Activated T-helper 2 cell treated with anti-CD3 and anti-CD28 coated beads, Interferon-gamma antibody, Interleukin-2, Interleukin-4, amounts not matched to agents 10 μg/mL and 5 μg/mL and 100 μg/mL, durations not matched to agents 14 hours and 24 hours and 36 hours (primary cell): ENCODE results near the gene GSE1. TPM values are rescaled to one million over a fixed set of nuclear protein-coding genes. Genes with fewer than 3 reads are reported as not detected.

Experiments used
- DNase-seq: peaks from one replicate; pipeline ENCODE4 v3.0.0; 2021; ENCODE audit warnings: low spot score
- H3K27ac Mint-ChIP-seq: one replicate; pipeline ENCODE4 v1.8.0; 2021; ENCODE audit warnings: mixed read lengths
- H3K27me3 Mint-ChIP-seq: one replicate; pipeline ENCODE4 v1.8.0; 2021; ENCODE audit warnings: low read depth, mixed read lengths
- H3K36me3 Mint-ChIP-seq: one replicate; pipeline ENCODE4 v1.8.0; 2021; ENCODE audit warnings: low read depth, mixed read lengths
- H3K4me1 Mint-ChIP-seq: one replicate; pipeline ENCODE4 v1.8.0; 2021; ENCODE audit warnings: low read depth, mixed read lengths
- H3K4me3 Mint-ChIP-seq: one replicate; pipeline ENCODE4 v1.8.0; 2021; ENCODE audit warnings: low read depth, mild to moderate bottlenecking, moderate library complexity, mixed read lengths
- H3K9me3 Mint-ChIP-seq: one replicate; pipeline ENCODE4 v1.8.0; 2021; ENCODE audit warnings: mixed read lengths
- intact Hi-C: fragments of 100-400 bp; cut with micrococcal nuclease; formaldehyde crosslinking; loops from one replicate; pipeline ENCODE4 v1.15.1; 2023
- total RNA-seq: library from RNA; stranded (reverse); gene quantifications from 2 replicates; pipeline ENCODE4 v1.2.3, GENCODE V29; 2022

Gene GSE1
- total RNA-seq, 1 donor from 2014 or later: 37.2 TPM

DNA sequence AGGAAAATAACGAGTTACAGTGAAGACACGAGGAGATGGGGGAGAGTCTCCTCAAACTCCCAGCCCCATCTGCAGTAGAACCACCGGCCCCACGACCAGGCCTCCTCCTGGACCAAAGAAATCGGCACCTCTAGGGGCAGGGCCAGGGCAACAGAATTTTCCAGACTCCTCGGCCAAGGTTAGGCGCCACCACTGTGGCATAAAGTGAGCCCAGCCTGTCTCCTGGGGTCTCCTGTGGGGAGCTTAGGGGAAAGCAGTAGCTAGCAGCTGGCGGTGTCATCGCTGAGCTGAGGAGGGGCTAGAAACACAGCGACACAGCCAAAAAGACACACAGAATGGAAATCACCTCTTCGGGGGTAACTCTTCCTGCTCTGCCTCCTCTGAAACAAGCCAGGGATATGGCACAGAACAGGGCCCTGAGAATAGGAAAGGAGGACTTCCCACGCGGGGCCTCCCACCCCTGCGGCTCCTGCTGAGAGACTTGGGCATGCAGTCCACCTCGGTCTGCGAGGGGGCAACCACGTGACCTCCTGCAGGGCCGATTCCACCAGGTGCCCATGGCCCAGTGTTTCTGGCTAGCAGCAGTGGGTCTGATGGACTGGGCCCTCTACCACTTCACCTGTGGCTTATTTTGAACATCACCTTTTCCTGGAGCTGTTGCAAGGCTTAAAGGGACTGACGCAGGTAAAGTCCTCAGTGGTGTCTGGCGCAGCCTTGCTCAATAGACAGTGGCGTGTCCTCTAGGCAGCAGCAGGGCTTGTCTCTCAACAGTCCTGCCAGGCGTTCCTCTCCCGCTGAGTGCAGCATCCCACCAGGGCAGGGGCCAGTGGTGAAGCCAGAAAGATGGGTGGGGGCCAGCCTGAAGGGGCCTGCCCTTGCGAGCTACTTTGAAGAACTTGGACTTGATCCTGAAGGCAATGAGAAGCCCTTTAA lies 82.3 kb downstream of the GSE1 start:
- Mint-ChIP-seq H3K36me3 (no peaks in the 10 kb centered on the region), H3K27me3 (peaks cover 2% of the 10 kb centered on the region), H3K4me1 (no peaks in the 10 kb centered on the region), H3K27ac (no peak overlapping the region), H3K4me3 (no peak overlapping the region), H3K9me3 (no peaks in the 10 kb centered on the region)
- intact Hi-C loops: no loop called here
- no peak for DNase-seq

DNA sequence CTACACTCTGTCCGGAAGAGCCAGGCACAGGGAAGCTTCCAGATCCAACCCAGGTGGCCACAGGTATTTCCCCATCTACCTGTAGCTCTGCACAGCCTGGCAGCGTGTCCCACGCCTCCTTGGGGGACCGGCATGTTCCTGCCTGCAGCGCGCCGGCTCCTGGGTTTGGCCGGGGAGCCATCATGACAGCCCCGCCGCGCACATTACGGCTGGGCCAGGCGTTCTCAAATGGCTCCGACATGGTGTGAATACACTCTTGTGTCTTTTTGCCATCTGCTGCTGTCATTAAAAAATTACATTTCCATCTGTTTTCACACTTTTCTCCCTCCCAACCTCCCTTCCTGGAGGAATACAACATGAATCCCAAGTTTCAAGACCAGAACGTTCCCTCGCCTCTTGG lies 83.7 kb downstream of the GSE1 start:
- Mint-ChIP-seq H3K9me3 (no peaks in the 10 kb centered on the region), H3K27ac (no peak overlapping the region), H3K36me3 (no peaks in the 10 kb centered on the region), H3K4me3 (no peak overlapping the region), H3K4me1 (no peaks in the 10 kb centered on the region), H3K27me3 (peaks cover 2% of the 10 kb centered on the region)
- DNase-seq: no peak
- intact Hi-C loops: no loop called here

DNA sequence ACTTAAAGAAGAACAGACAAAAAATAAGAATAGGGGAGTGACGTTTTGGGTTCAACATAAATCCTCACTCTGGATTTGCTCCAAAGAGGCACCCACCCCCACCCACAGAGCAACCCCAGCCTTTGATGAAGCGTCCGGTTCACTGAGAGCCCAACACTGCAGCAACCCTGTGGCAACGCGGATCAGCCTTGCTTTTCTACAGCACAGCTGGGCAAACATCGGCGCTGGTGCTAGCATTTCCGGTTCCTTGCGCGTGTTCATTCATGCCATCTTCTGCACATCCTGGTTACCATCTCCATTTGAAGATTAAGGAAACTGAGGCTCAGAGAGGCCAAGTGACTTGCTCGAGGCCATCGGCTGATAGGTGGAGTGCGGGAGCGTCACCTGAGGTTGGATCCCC lies 84.3 kb downstream of the GSE1 start:
- Mint-ChIP-seq H3K36me3 (no peaks in the 10 kb centered on the region), H3K27ac (no peak overlapping the region), H3K27me3 (peaks cover 2% of the 10 kb centered on the region), H3K9me3 (no peaks in the 10 kb centered on the region), H3K4me3 (no peak overlapping the region), H3K4me1 (no peaks in the 10 kb centered on the region)
- intact Hi-C loops: no loop called here
- no peak for DNase-seq

DNA sequence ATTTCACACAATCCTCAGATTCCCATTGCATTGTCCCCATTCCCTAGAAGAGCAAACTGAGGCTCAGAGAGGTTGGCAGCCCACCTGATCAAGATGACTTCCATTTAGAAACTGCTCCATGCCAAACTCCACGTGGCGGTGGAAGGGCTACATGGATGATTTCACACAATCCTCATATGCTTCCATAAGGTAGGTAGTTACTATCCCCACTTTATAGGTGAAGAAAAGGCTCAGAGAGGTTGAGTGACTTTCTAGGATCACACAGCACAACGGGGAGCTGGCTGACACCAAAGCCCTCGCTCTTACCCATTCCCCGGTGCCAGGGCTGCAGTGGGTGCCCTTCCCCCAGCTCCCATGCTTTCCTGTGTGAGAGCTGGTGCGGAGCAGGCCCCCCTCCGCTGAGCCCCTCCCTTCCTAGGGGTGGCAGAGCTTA lies 85.4 kb downstream of the GSE1 start:
- H3K4me3 Mint-ChIP-seq: no peak overlapping the region
- peaks cover 2% of the 10 kb centered on the region for H3K27me3 Mint-ChIP-seq
- H3K9me3 Mint-ChIP-seq: no peaks in the 10 kb centered on the region
- no peak for DNase-seq
- intact Hi-C loops: no loop called here
- no peaks in the 10 kb centered on the region for H3K36me3 Mint-ChIP-seq
- no peaks in the 10 kb centered on the region for H3K4me1 Mint-ChIP-seq
- no peak overlapping the region for H3K27ac Mint-ChIP-seq

DNA sequence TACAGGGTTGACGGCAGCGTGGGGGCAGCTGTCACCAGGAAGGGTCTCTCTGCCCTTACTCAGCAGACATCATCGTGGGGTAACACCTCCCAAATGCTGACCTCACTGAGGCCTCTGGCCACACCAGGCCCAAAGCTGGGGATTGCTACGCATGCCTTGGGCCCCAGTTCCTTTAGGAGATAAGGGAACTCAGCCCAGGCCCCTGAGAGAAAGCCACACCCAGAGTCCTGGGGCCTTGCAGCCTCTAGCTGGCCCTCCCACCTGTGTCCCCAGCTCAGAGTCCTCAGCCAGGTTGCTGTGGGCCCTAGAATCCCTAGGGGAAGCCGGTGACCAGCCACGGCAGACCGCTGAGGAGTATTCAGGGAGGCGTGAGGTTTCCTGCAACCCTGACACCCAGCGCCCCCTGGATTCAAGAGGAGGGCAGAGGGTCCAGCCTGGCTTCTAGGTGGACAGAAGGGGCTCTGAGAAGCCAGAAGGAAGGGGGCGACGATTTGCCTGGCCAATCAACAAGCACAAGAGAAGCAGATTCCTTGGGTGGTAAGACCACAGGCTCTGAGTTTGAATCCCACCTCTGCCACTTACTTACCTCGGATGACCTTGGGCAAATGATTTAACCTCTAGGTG lies 85.9 kb downstream of the GSE1 start:
- no peaks in the 10 kb centered on the region for H3K9me3 Mint-ChIP-seq
- no peaks in the 10 kb centered on the region for H3K36me3 Mint-ChIP-seq
- H3K4me3 Mint-ChIP-seq: no peak overlapping the region

DNA sequence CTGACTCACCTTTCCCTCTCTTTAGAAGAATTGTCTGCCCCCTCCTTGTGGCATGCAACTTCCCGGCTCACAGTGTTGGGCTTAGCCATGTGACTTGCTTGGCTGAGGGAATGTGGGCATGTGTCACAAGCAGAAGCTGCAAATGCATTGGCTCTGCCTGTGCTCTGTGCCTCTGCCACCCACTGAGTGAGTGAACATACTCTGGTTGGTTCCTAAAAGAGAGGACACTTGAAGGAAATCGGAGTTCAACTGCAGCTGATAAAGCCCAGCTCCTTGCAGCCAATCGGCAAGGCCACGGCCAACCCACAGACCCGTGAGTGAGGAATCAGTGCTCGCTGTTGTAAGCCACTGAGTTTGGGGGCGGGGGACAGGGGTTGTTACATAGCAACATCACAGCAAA lies 86.5 kb downstream of the GSE1 start:
- Mint-ChIP-seq H3K4me3 (no peak overlapping the region), H3K4me1 (no peaks in the 10 kb centered on the region), H3K27ac (no peak overlapping the region), H3K27me3 (peaks cover 2% of the 10 kb centered on the region), H3K36me3 (no peaks in the 10 kb centered on the region), H3K9me3 (no peaks in the 10 kb centered on the region)
- intact Hi-C loops: no loop called here
- no peak for DNase-seq

More for the DNA sequence above, 85.9 kb downstream of the GSE1 start:
- no peaks in the 10 kb centered on the region for H3K4me1 Mint-ChIP-seq
- intact Hi-C loops: no loop called here
- H3K27ac Mint-ChIP-seq: no peak overlapping the region
- H3K27me3 Mint-ChIP-seq: peaks cover 2% of the 10 kb centered on the region
- no peak for DNase-seq

DNA sequence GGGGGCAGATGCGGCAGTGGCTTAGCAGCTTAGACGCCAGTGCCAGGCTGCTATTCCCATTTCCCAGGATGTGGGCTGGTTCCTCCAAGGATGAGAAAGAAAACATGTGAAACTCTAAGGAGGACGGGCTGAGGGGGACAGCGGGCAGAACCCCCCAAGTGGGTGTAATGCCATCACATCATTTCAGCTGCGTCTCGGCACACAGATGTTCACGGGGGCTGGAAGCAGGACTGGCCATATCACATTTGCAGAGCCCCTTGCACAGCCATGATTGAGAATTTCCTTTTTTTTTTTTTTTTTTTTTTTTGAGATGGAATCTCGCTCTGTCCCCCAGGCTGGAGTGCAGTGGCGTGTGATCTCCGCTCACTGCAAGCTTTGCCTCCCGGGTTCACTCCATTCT lies 90.9 kb downstream of the GSE1 start:
- no peaks in the 10 kb centered on the region for H3K9me3 Mint-ChIP-seq
- intact Hi-C loops: no loop called here

DNA sequence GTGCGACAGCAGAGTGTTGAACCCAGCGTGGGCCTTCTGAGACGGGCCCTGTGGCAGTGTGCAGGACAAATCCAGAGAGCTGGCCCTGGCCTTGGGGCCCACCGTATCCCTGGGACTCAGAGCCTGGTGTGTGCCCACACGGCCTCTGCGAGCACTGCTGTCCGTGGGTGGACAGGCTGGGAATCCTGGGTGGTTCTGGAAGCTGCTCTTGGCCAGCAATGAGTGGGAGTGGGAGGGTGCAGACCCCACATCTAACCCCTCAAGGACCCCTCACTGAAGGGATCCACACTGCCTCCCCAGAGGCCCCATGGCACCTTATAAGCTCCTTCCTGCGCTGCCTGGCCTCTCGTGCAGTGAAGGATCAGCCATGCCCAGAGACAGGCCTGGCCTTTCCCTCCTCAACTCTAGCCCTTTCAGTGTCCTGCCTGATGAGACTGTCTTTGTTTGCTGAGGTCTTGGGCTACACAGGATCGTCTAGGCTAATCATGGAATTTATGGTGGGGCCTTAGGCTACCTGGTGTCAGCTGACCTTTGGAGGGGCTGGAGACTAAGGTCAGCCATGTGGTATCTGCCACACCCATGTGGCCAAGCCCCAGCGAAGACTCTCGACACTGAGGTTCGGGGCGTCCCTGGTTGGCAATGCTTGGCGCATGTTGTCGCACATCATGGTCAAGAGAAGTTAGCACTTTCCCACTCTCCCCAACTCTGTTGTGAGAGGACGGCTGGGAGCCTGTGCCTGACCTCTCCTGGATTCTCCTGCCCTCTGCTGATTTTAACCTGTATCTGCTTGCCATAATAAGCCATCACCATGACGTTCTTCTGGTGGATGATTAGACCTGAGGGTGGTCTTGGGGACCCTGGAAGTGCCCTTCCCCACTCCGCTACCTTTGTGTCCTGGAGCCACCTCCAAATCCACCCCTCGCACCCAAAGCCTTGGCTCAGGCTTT lies 92.1 kb downstream of the GSE1 start:
- Mint-ChIP-seq H3K27ac (no peak overlapping the region), H3K9me3 (no peaks in the 10 kb centered on the region), H3K36me3 (no peaks in the 10 kb centered on the region), H3K27me3 (no peaks in the 10 kb centered on the region), H3K4me1 (no peaks in the 10 kb centered on the region), H3K4me3 (no peak overlapping the region)
- no peak for DNase-seq
- intact Hi-C loops: no loop called here

More for the DNA sequence above, 90.9 kb downstream of the GSE1 start:
- DNase-seq: no peak
- Mint-ChIP-seq H3K36me3 (no peaks in the 10 kb centered on the region), H3K27me3 (no peaks in the 10 kb centered on the region), H3K4me3 (no peak overlapping the region), H3K4me1 (no peaks in the 10 kb centered on the region), H3K27ac (no peak overlapping the region)

DNA sequence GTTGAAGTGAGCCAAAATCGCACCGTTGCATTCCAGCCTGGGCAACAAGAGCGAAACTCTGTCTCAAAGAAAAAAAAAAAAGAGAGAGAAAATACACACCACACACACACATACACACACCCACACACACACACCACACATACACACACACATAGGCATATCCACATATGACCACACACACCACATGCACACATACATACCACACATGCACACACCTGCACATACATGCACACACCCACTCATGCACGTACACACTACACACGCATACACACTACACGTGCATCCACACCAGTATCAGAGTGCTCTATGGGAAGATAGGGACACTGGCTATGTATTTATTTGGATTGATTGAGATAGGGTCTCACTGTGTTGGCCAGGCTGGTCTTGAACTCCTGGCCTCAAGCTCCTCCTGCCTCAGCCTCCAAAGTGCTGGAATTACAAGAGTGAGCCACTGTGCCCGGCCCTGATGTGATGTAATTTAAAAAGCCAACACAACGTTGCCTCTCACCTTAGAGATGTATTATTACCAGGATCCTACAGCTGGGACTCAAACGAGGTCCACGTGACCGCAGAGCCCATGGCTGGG lies 93.4 kb downstream of the GSE1 start:
- H3K4me3 Mint-ChIP-seq: no peak overlapping the region
- no peak overlapping the region for H3K27ac Mint-ChIP-seq
- intact Hi-C loops: no loop called here
- no peaks in the 10 kb centered on the region for H3K9me3 Mint-ChIP-seq
- no peaks in the 10 kb centered on the region for H3K36me3 Mint-ChIP-seq
- no peaks in the 10 kb centered on the region for H3K4me1 Mint-ChIP-seq
- no peak for DNase-seq
- H3K27me3 Mint-ChIP-seq: no peaks in the 10 kb centered on the region

DNA sequence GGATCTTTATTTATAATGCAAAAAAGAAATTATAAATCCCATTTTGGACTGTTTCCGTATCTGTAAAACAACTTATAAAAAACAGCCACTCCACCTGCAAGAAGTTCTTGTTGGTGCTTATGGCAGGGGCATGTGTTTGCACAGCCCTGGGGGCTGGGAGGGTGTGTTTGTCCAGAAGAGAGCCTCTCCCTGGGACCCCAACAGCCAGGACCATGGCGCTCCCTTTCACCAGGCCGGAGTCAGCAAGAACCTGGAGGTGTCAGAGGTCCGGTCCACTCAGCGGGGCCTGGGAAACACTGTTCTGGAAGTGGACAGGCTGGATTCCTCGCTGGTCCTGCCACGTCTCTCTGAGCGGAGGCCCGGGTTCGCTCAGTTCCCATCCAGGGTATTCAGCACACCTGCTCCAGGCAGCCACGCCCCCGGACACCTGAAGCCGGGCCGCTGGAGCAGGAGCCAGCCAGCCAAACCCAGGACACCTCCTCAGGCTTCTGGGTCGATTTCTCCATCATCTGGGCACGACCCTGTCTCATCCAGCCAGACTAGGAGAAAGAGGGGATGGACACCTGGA lies 94.5 kb downstream of the GSE1 start:
- Mint-ChIP-seq H3K36me3 (no peaks in the 10 kb centered on the region), H3K4me1 (no peaks in the 10 kb centered on the region), H3K4me3 (no peak overlapping the region), H3K27me3 (no peaks in the 10 kb centered on the region), H3K9me3 (peaks cover 3% of the 10 kb centered on the region), H3K27ac (no peak overlapping the region)
- DNase-seq: no peak
- intact Hi-C loops: no loop called here

DNA sequence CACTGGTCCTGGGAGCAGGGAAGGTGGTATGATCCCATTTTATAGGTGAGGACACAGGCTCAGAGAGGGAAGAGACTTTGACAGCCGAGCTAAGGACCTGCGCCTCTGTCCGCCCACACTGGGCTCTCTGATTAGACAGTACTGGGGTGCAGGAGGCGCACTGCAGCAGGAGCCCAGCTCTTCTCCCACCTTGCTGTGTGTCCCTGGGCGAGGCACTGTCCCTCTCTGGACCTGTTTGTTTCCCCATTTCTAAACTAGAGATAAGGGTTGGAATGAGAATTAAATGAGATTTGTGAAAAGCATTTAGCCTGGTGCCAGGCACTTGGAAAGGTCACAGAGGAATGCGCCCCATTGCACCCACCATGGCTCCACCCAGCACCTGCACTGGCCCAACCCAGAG lies 95.2 kb downstream of the GSE1 start:
- no peak for DNase-seq
- Mint-ChIP-seq H3K9me3 (peaks cover 3% of the 10 kb centered on the region), H3K36me3 (no peaks in the 10 kb centered on the region), H3K4me1 (no peaks in the 10 kb centered on the region), H3K27me3 (no peaks in the 10 kb centered on the region), H3K4me3 (no peak overlapping the region), H3K27ac (no peak overlapping the region)
- intact Hi-C loops: no loop called here
